ENCODE measurements around the gene SUCLA2. TPM values are rescaled to one million over a fixed set of nuclear protein-coding genes. Genes with fewer than 3 reads are reported as not detected.

The SUCLA2 gene
- total and polyA plus RNA-seq, 2 of the 8 experiments (the other 6 are each of a cell fraction or from before 2014, with no cell fraction given) = 23.5 to 78.8 TPM

GRCh38 chr13:48010698-48011097 lies 9.6 kb upstream of the SUCLA2 start:
- FAIRE-seq (no peak), DNase-seq (ENCODE audit: low read depth in 1 of 2, low spot score in 2 of 2) (no peak)
- H3K4me1 ChIP-seq (replicated peaks in 1 of 4; ENCODE audit: control insufficient read depth in 3 of 4, insufficient read depth in 4 of 4, low read length in 3 of 4) = peaks cover 0 to 2% (median 1%) of the 10 kb centered on the region in 4 experiments; a peak in 2 of 7 replicates
- WGBS, 2 experiments (ENCODE audit: extremely low coverage in 1 of 2, insufficient coverage in 1 of 2, insufficient read length in 1 of 2, insufficient replicate concordance in 2 of 2, low coverage in 1 of 2, low lambda C conversion rate in 2 of 2, missing lambda C conversion rate in 1 of 2) = 65% methylated on average over 4 of the region's 4 CpGs; no CpG with 5 or more reads in 1 of the 2 experiments
- no peak overlapping the region for H2AK5ac ChIP-seq (ENCODE audit: low read depth, low read length)
- no peaks in the 10 kb centered on the region for H3K79me2 ChIP-seq (ENCODE audit: control insufficient read depth in 1 of 2, insufficient read depth in 2 of 2, low read length in 2 of 2)
- TF ChIP-seq MAFK (IDR thresholded peaks at IDR 0.05; ENCODE audit: low read depth, low read length) (0 out of 2 replicates have a peak, but pooled peaks have one; percentile 5), TAF7 (optimal IDR thresholded peaks at IDR 0.05; ENCODE audit: borderline replicate concordance, low read depth, low read length) (no peak), NRF1 (IDR thresholded peaks at IDR 0.05; ENCODE audit: low read depth, low read length) (no peak)
- no peak overlapping the region for H3K27ac ChIP-seq (ENCODE audit: low read depth, low read length)
- H3K56ac ChIP-seq (replicated peaks; ENCODE audit: insufficient read length, low read depth, low read length) = no peak overlapping the region
- ChIA-PET POLR2A (ENCODE audit: partially characterized antibody) (no interaction called here), CTCF (ENCODE audit: partially characterized antibody) (interaction anchor here (0.5 kb wide), 1 partner anchor 953 kb away, joined by 3 read pairs; no protein-coding TSS in a partner anchor)
- no peaks in the 10 kb centered on the region for H3K79me1 ChIP-seq (ENCODE audit: low read depth, low read length)
- H3K9me3 ChIP-seq (ENCODE audit: insufficient read depth in 2 of 2, low read depth in 1 of 2, low read length in 1 of 2) = no peaks in the 10 kb centered on the region
- no peak overlapping the region for H2BK15ac ChIP-seq (ENCODE audit: low read length)
- no peak overlapping the region for H3K4me2 ChIP-seq (ENCODE audit: insufficient read depth in 1 of 2, low read depth in 2 of 2, low read length in 2 of 2)
- H4K8ac ChIP-seq (ENCODE audit: extremely low read depth, insufficient read depth, low read length) = no peak overlapping the region
- H3K23ac ChIP-seq (ENCODE audit: insufficient read length) = no peak overlapping the region
- H2BK120ac ChIP-seq (replicated peaks; ENCODE audit: low read depth, low read length) = no peak overlapping the region
- no peak overlapping the region for H4K91ac ChIP-seq (replicated peaks; ENCODE audit: insufficient read length, low read length)
- H3K23me2 ChIP-seq (ENCODE audit: low read depth, low read length) = no peaks in the 10 kb centered on the region
- H3K36me3 ChIP-seq (ENCODE audit: control insufficient read depth in 2 of 4, insufficient read depth in 4 of 4, low read length in 3 of 4) = 0 out of 8 replicates have a peak, but pooled peaks cover 0 to 2% (median 0%) of the 10 kb centered on the region in 4 experiments
- no peaks in the 10 kb centered on the region for H3K27me3 ChIP-seq (replicated peaks in 1 of 4; ENCODE audit: control insufficient read depth in 3 of 4, extremely low read depth in 1 of 4, insufficient read depth in 3 of 4, low read length in 3 of 4)
- H3K4ac ChIP-seq (replicated peaks; ENCODE audit: insufficient read length, low read depth, low read length) = no peak overlapping the region
- H2BK5ac ChIP-seq (ENCODE audit: low read depth, low read length) = no peak overlapping the region
- peak overlapping the region; percentile 89; the same call in 1 of the 2 replicates for H2BK20ac ChIP-seq (ENCODE audit: low read length)
- no peak overlapping the region for H3K9ac ChIP-seq (replicated peaks in 1 of 4; ENCODE audit: extremely low read depth in 1 of 4, low read depth in 3 of 4, low read length in 3 of 4)
- H2AFZ ChIP-seq (ENCODE audit: low read length) = no peak overlapping the region
- H2BK12ac ChIP-seq (ENCODE audit: low read depth, low read length) = no peak overlapping the region
- no peak overlapping the region for H3K18ac ChIP-seq (ENCODE audit: extremely low read depth, low read length)
- H3K14ac ChIP-seq (ENCODE audit: insufficient read length) = no peak overlapping the region
- H3K4me3 ChIP-seq (ENCODE audit: extremely low read depth in 1 of 4, insufficient read depth in 2 of 4, low read depth in 3 of 4, low read length in 4 of 4) = no peak overlapping the region
- no peak overlapping the region for H4K5ac ChIP-seq (ENCODE audit: insufficient read length, low read depth, low read length)
- H4K20me1 ChIP-seq (replicated peaks in 1 of 2; ENCODE audit: control insufficient read depth in 1 of 2, insufficient read depth in 2 of 2, low read length in 2 of 2) = no peaks in the 10 kb centered on the region
